PC-3 (cell line): ENCODE measurements around the gene HLA-DRB5. TPM values are rescaled to one million over a fixed set of nuclear protein-coding genes. Genes with fewer than 3 reads are reported as not detected.

ENCODE experiments used
- ATAC-seq: fragments of 200-7000 bp; cut with Tn5 transposase; 2 replicates; pipeline ENCODE4 v1.9.1; 2020; ENCODE audit warnings: mild to moderate bottlenecking, moderate library complexity
- BruUV-seq: library from RNA; stranded (reverse); fragments of 400-500 nt; replicated peaks from 2 replicates; lab custom pipeline; 2021; lab: Mats Ljungman, UMichigan
- CTCF ChIA-PET: fragments of 300-600 bp; sonication (Branson Sonifier 250); formaldehyde crosslinking; loops from one replicate; lab custom pipeline; 2022; ENCODE audit warnings: antibody characterized with exemption; lab: Charles Lee
- POLR2A ChIA-PET: fragments of 300-600 bp; sonication (Branson Sonifier 250); formaldehyde crosslinking; loops from one replicate; lab custom pipeline; 2022; ENCODE audit warnings: antibody characterized with exemption; ENCODE audit not compliant: unreplicated experiment; lab: Charles Lee
- DNase-seq: peaks from one replicate; pipeline ENCODE4 v3.0.0-alpha.2; 2015
- H2AFZ ChIP-seq: fragments of 300-600 bp; sonication (generic); 2 replicates; pipeline ENCODE4 v1.6.0; 2016; ENCODE audit warnings: antibody characterized with exemption, low read length
- H3F3A ChIP-seq: fragments of 300-600 bp; sonication (generic); one replicate; pipeline ENCODE4 v1.6.0; 2017; ENCODE audit warnings: antibody characterized with exemption, low read length, control low read depth, mild to moderate bottlenecking; ENCODE audit not compliant: unreplicated experiment
- H3K27ac ChIP-seq: fragments of 300-600 bp; sonication (generic); 2 replicates; pipeline ENCODE4 v1.5.1; 2016; ENCODE audit warnings: mild to moderate bottlenecking, low read length
- H3K27me3 ChIP-seq: fragments of 300-600 bp; sonication (generic); 2 replicates; pipeline ENCODE4 v1.6.1; 2016; ENCODE audit warnings: low read length, mixed read lengths
- H3K36me3 ChIP-seq: fragments of 300-600 bp; sonication (generic); 2 replicates; pipeline ENCODE4 v1.6.1; 2016; ENCODE audit warnings: low read depth, mixed run types, low read length, mixed read lengths
- H3K4me1 ChIP-seq: fragments of 300-600 bp; sonication (generic); 2 replicates; pipeline ENCODE4 v1.5.1; 2016; ENCODE audit warnings: low read length; ENCODE audit not compliant: insufficient read depth
- H3K4me2 ChIP-seq: fragments of 300-600 bp; sonication (generic); 2 replicates; pipeline ENCODE4 v1.6.0; 2016; ENCODE audit warnings: low read length
- H3K4me3 ChIP-seq: fragments of 300-600 bp; sonication (generic); 2 replicates; pipeline ENCODE4 v1.5.1; 2016; ENCODE audit warnings: mild to moderate bottlenecking, low read length, mixed read lengths
- H3K79me2 ChIP-seq: fragments of 300-600 bp; sonication (generic); 2 replicates; pipeline ENCODE4 v1.6.1; 2017; ENCODE audit warnings: low read length, mixed read lengths
- H3K9ac ChIP-seq: fragments of 300-600 bp; sonication (generic); 2 replicates; pipeline ENCODE4 v1.6.0; 2016; ENCODE audit warnings: mild to moderate bottlenecking, low read length
- H3K9me2 ChIP-seq: fragments of 300-600 bp; sonication (generic); replicated peaks from 2 replicates; pipeline ENCODE4 v1.6.1; 2016; ENCODE audit warnings: mixed run types, low read length, mixed read lengths
- H3K9me3 ChIP-seq: fragments of 300-600 bp; sonication (generic); 2 replicates; pipeline ENCODE4 v1.6.1; 2016; ENCODE audit warnings: low read length, mixed read lengths
- H4K20me1 ChIP-seq: fragments of 300-600 bp; sonication (generic); 2 replicates; pipeline ENCODE4 v1.6.1; 2016; ENCODE audit warnings: low read length, mixed read lengths
- EZH2 ChIP-seq: fragments of 300-600 bp; sonication (generic); IDR thresholded peaks from one replicate; pipeline ENCODE4 v1.6.1; 2017; ENCODE audit warnings: antibody characterized with exemption, mild to moderate bottlenecking, low read length; ENCODE audit not compliant: unreplicated experiment
- EZH2phosphoT487 ChIP-seq: fragments of 300-600 bp; sonication (generic); IDR thresholded peaks from 2 replicates; pipeline ENCODE4 v1.6.1; 2018; ENCODE audit warnings: mild to moderate bottlenecking, antibody characterized with exemption, low read length, borderline replicate concordance
- intact Hi-C: fragments of 100-400 bp; cut with micrococcal nuclease; formaldehyde crosslinking; loops from 2 replicates; pipeline ENCODE4 v1.9.0; 2023
- total RNA-seq: library from RNA; depleted of rRNA; stranded (reverse); fragments of >200 nt; gene quantifications from 2 replicates; pipeline ENCODE4 v1.2.3, GENCODE V29; 2014
- TF ChIP-seq, protein P1 (sequence below): fragments of 300-600 bp; sonication (generic); conservative IDR thresholded peaks from 2 replicates; pipeline ENCODE4 v1.5.1; 2017; ENCODE audit warnings: antibody characterized with exemption, low read depth, mild to moderate bottlenecking, low read length

HLA-DRB5 gene
- total RNA-seq, 1 experiment from 2014 or later = not detected

DNA sequence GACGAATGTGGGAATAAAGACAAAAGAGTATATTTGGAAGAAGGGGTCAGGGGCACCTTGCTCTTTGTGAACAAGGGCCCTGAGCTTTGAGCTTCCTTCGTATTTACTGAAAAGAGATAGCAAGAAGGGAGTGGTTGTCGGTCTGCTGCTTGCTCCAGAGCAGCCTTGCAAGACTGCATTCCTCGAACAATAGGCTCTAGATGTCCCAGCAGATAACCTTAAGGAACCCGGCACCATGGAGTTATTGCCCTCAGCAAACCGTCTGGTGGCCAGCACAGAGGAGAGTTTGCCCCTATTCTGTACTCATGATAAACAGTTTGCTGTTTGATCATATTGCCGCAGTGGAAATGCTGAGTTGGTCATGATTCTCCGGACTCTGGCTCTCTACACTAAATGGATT, 36.9 kb upstream of the HLA-DRB5 start:
- Histone ChIP-seq H3K4me1 (no peaks in the 10 kb centered on the region), H3K9me3 (no peaks in the 10 kb centered on the region), H2AFZ (no peak overlapping the region), H3K9me2 (no peaks in the 10 kb centered on the region), H3K9ac (no peak overlapping the region), H3K27ac (no peak overlapping the region), H3K79me2 (no peaks in the 10 kb centered on the region), H4K20me1 (no peaks in the 10 kb centered on the region), H3K4me2 (no peak overlapping the region), H3K27me3 (no peaks in the 10 kb centered on the region), H3K36me3 (no peaks in the 10 kb centered on the region), H3F3A (no peaks in the 10 kb centered on the region), H3K4me3 (no peak overlapping the region)
- DNase-seq (no peak), ATAC-seq (no peak)
- TF ChIP-seq, protein P1, sequence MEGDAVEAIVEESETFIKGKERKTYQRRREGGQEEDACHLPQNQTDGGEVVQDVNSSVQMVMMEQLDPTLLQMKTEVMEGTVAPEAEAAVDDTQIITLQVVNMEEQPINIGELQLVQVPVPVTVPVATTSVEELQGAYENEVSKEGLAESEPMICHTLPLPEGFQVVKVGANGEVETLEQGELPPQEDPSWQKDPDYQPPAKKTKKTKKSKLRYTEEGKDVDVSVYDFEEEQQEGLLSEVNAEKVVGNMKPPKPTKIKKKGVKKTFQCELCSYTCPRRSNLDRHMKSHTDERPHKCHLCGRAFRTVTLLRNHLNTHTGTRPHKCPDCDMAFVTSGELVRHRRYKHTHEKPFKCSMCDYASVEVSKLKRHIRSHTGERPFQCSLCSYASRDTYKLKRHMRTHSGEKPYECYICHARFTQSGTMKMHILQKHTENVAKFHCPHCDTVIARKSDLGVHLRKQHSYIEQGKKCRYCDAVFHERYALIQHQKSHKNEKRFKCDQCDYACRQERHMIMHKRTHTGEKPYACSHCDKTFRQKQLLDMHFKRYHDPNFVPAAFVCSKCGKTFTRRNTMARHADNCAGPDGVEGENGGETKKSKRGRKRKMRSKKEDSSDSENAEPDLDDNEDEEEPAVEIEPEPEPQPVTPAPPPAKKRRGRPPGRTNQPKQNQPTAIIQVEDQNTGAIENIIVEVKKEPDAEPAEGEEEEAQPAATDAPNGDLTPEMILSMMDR = no peak
- TF ChIP-seq EZH2 = no peak
- no peak for TF ChIP-seq EZH2phosphoT487
- intact Hi-C loops = no loop called here
- CTCF ChIA-PET = no interaction called here
- BruUV-seq = no TSS peak
- POLR2A ChIA-PET = no interaction called here

DNA sequence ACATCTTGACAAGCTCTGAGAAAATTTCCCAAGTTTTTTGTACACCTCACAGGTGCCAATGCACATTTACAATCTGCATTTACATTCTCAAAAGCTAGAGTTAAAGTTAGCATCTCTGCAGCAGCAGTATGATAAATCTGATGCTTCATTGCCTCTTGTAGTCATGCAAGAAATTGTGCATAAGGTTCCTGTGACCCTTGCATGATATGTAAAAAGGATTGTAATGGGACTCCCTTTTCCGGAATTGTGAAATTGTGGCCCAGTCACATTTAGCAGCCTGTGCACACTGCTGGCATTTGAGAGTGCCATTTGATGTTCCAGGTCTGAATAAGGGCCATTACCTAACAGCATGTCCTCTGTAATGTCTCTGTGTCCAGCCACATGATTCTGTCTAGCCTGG, 35.4 kb upstream of the HLA-DRB5 start:
- ATAC-seq = no peak
- TF ChIP-seq EZH2 = no peak
- TF ChIP-seq EZH2phosphoT487 = no peak
- TF ChIP-seq, protein P1 = no peak
- no peak overlapping the region for H2AFZ ChIP-seq
- H3K4me2 ChIP-seq = no peak overlapping the region
- H3K9me2 ChIP-seq = no peaks in the 10 kb centered on the region
- H3K4me3 ChIP-seq = no peak overlapping the region
- ChIA-PET CTCF (no interaction called here), POLR2A (no interaction called here)
- no peaks in the 10 kb centered on the region for H4K20me1 ChIP-seq
- H3K79me2 ChIP-seq = no peaks in the 10 kb centered on the region
- no peaks in the 10 kb centered on the region for H3K27me3 ChIP-seq
- no peak overlapping the region for H3K27ac ChIP-seq
- DNase-seq = no peak
- intact Hi-C loops = no loop called here
- H3K9ac ChIP-seq = no peak overlapping the region
- no TSS peak for BruUV-seq
- H3K36me3 ChIP-seq = no peaks in the 10 kb centered on the region
- H3K4me1 ChIP-seq = no peaks in the 10 kb centered on the region
- H3F3A ChIP-seq = no peaks in the 10 kb centered on the region
- no peaks in the 10 kb centered on the region for H3K9me3 ChIP-seq

DNA sequence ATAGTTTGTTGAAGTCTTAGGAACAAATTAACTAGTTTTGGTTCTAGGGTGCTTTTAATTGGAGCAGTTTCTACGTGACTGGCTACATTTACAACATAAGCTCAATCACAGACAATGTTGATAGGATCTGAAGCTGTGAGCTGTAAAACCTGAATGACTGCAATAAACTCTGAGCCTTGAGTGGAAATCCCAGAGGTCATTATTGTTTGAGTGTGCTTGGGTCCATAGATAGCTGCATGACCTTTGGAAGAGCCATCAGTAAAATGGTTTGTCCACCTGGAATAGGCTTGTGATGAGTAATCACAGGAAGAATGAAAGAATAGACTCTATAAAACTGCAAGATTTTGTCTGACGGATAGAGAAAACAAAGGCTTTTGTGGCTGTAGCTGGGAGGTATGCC, 32.9 kb upstream of the HLA-DRB5 start:
- Histone ChIP-seq H2AFZ (no peak overlapping the region), H3K9ac (no peak overlapping the region), H3K27ac (no peak overlapping the region), H4K20me1 (no peaks in the 10 kb centered on the region), H3K36me3 (no peaks in the 10 kb centered on the region), H3K4me3 (no peak overlapping the region), H3K9me3 (no peaks in the 10 kb centered on the region), H3K4me2 (no peak overlapping the region), H3K4me1 (no peaks in the 10 kb centered on the region), H3K79me2 (no peaks in the 10 kb centered on the region), H3K27me3 (no peaks in the 10 kb centered on the region), H3F3A (no peaks in the 10 kb centered on the region), H3K9me2 (no peaks in the 10 kb centered on the region)
- CTCF ChIA-PET = no interaction called here
- TF ChIP-seq, protein P1 = no peak
- TF ChIP-seq EZH2phosphoT487 (no peak), EZH2 (no peak)
- DNase-seq (no peak), ATAC-seq (no peak)
- no TSS peak for BruUV-seq
- intact Hi-C loops = no loop called here
- POLR2A ChIA-PET = no interaction called here
